Adrenal gland (tissue), 12 donors: ENCODE data around the gene ATP1B3. TPM values are rescaled to one million over a fixed set of nuclear protein-coding genes. Genes with fewer than 3 reads are reported as not detected.
A peak's percentile ranks its signal among the peaks of the same experiment; 100 is the strongest.

Experiments
- DNase-seq, 7 donors: peaks; one replicate each; pipeline ENCODE4 v3.0.0-alpha.2; 2019 to 2020
- H3K27ac ChIP-seq, 5 donors: fragments of 200-600 bp; sonication (generic) in 4 of 5; 1 replicate in 3 of 5; 2 replicates in 2 of 5; pipeline versions ENCODE4 v1.5.1 to v1.8.0; 2016 to 2020; ENCODE audit warnings: mild to moderate bottlenecking in 1 of 5
- H3K27me3 ChIP-seq: fragments of 200-600 bp; 2 replicates; pipeline ENCODE4 v1.8.0; 2021
- H3K36me3 ChIP-seq, 2 donors: fragments of 200-600 bp; replicated peaks in 1 of 2; 1 replicate in 1 of 2; 2 replicates in 1 of 2; pipeline versions ENCODE4 v1.5.1 to v1.8.0; 2018 to 2022
- H3K4me1 ChIP-seq, 2 donors: fragments of 200-600 bp; replicated peaks in 1 of 2; 1 replicate in 1 of 2; 2 replicates in 1 of 2; pipeline versions ENCODE4 v1.5.1 to v1.8.0; 2018 to 2021
- H3K4me3 ChIP-seq, 4 donors: fragments of 200-600 bp; sonication (generic) in 3 of 4; one replicate each; pipeline ENCODE4 v1.5.1; 2016 to 2018
- H3K9me3 ChIP-seq, 3 donors: fragments of 200-600 bp; sonication (generic) in 1 of 3; replicated peaks in 1 of 3; 1 replicate in 2 of 3; 2 replicates in 1 of 3; pipeline versions ENCODE4 v1.5.1 to v1.8.0; 2016 to 2021
- CTCF ChIP-seq, 6 experiments: fragments of 450-650 bp in 4 of 6; fragments of 200-600 bp in 2 of 6; sonication (generic) in 1 of 6; IDR thresholded peaks; 1 replicate in 5 of 6; 2 replicates in 1 of 6; pipeline versions ENCODE4 v1.5.1 to v1.8.0; 2016 to 2021; ENCODE audit warnings: antibody characterized with exemption in 6 of 6, mild to moderate bottlenecking in 2 of 6, moderate library complexity in 1 of 6
- POLR2A ChIP-seq, 2 donors: fragments of 450-650 bp; IDR thresholded peaks; one replicate each; pipeline ENCODE4 v1.6.1; 2017; ENCODE audit warnings: antibody characterized with exemption in 2 of 2, mild to moderate bottlenecking in 2 of 2, moderate library complexity in 1 of 2
- WGBS, 4 donors: extraction: QIAGEN DNeasy Blood & Tissue Kit in 2 of 4; methylation state at CpG; one replicate each; pipeline versions ENCODE4 v1.1.5 to v1.1.7; 2013 to 2017; 5-methylcytosine and 5-hydroxymethylcytosine counted together
- intact Hi-C, 2 donors: fragments of 100-400 bp; cut with DNase I; formaldehyde crosslinking; loops; one replicate each; pipeline versions ENCODE4 v1.14.1 to v1.15.0; 2022 to 2023
- polyA plus RNA-seq, 3 donors: library from polyadenylated mRNA; stranded (reverse); fragments of 200-250 nt in 2 of 3; fragments of 350-450 nt in 1 of 3; fragmentation: Illumina TruSeq in 1 of 3; extraction: RNeasy Lipid Tissue Mini Kit (QIAGEN cat#74804) in 1 of 3; gene quantifications; one replicate each; pipeline ENCODE4 v1.2.3, GENCODE V29; 2013 to 2014
- total RNA-seq, 9 donors: library from RNA; depleted of rRNA in 4 of 9; stranded (reverse); fragments of >200 nt in 4 of 9; fragments of 120-200 nt in 1 of 9; fragmentation: NEBNext Ultra II Directional in 1 of 9; extraction: Animal tissue kit (Norgen Biotek cat#: 25700) in 1 of 9; gene quantifications; one replicate each; pipeline versions ENCODE4 v1.1.0 to v1.2.4, GENCODE V29; 2013 to 2023
- donor health status: healthy with polysubstance abuse.
- donor health status: Bipolar disorder and iron deficiency.
- donor health status: DM: yes; HTN: yes; CAD: no.
- donor health status: DM: no; HTN: no; CAD: no.
- donor health status: DM: no; HTN: no; CAD: no.
- donor health status: DM: yes; HTN: yes; CAD: no.

ATP1B3 gene
- total and polyA plus RNA-seq, 12 donors, result 65.2 to 300 (median 98.8) TPM

GRCh38 chr3:141942006-141942405 lies 65.6 kb downstream of the ATP1B3 start:
- H3K4me3 ChIP-seq, result no peak overlapping the region
- intact Hi-C loops, result no loop called here
- H3K9me3 ChIP-seq, result no peaks in the 10 kb centered on the region
- H3K27me3 ChIP-seq, result no peaks in the 10 kb centered on the region
- H3K36me3 ChIP-seq, result no peaks in the 10 kb centered on the region
- DNase-seq, result peak in 1 of 7 donors; percentile 40
- peaks cover 4 to 17% of the 10 kb centered on the region in 2 donors for H3K4me1 ChIP-seq
- WGBS, 4 donors, result 96 to 100% (median 98%) methylated on average over 7 to 8 of the region's 8 CpGs
- TF ChIP-seq POLR2A (IDR thresholded peaks at IDR 0.05) (no peak), CTCF (IDR thresholded peaks at IDR 0.05) (no peak)
- no peak overlapping the region for H3K27ac ChIP-seq

- 91 to 94% (median 92%) methylated on average over 11 to 16 of the region's 16 CpGs for WGBS, 4 donors
- intact Hi-C loops, result no loop called here
- Histone ChIP-seq H3K27ac (no peak overlapping the region), H3K4me3 (no peak overlapping the region), H3K36me3 (no peaks in the 10 kb centered on the region), H3K4me1 (peaks cover 0 to 4% of the 10 kb centered on the region in 2 donors), H3K27me3 (no peaks in the 10 kb centered on the region), H3K9me3 (no peaks in the 10 kb centered on the region)
- no peak for TF ChIP-seq CTCF (IDR thresholded peaks at IDR 0.05)
- no peak for TF ChIP-seq POLR2A (IDR thresholded peaks at IDR 0.05)
- DNase-seq, result peak in 1 of 7 donors; percentile 20
Measured at GRCh38 chr3:141945726-141946485, 69.5 kb downstream of the ATP1B3 start.

GRCh38 chr3:141949399-141949798 lies 73.0 kb downstream of the ATP1B3 start:
- no peaks in the 10 kb centered on the region for H3K4me1 ChIP-seq
- H3K27ac ChIP-seq, result no peak overlapping the region
- intact Hi-C loops, result no loop called here
- DNase-seq, result peak in 1 of 7 donors; percentile 15
- no peak for TF ChIP-seq CTCF (IDR thresholded peaks at IDR 0.05)
- no peak for TF ChIP-seq POLR2A (IDR thresholded peaks at IDR 0.05)
- H3K9me3 ChIP-seq, result no peaks in the 10 kb centered on the region
- WGBS, 4 donors, result 91 to 96% (median 95%) methylated on average over 9 to 10 of the region's 10 CpGs
- peaks cover 0 to 6% of the 10 kb centered on the region in 2 donors for H3K36me3 ChIP-seq
- H3K27me3 ChIP-seq, result no peaks in the 10 kb centered on the region
- no peak overlapping the region for H3K4me3 ChIP-seq

- Histone ChIP-seq H3K27me3 (no peaks in the 10 kb centered on the region), H3K36me3 (peaks cover 0 to 6% of the 10 kb centered on the region in 2 donors), H3K9me3 (no peaks in the 10 kb centered on the region), H3K4me1 (peaks cover 2 to 5% of the 10 kb centered on the region in 2 donors), H3K27ac (no peak overlapping the region), H3K4me3 (no peak overlapping the region)
- TF ChIP-seq POLR2A (IDR thresholded peaks at IDR 0.05) (no peak), CTCF (IDR thresholded peaks at IDR 0.05) (no peak)
- no peak for DNase-seq
- WGBS, 4 donors, result 93 to 96% (median 94%) methylated on average over 6 of the region's 6 CpGs
- intact Hi-C loops, result no loop called here
Measured at GRCh38 chr3:141949972-141950371, 73.5 kb downstream of the ATP1B3 start.
